ENCODE measurements around the gene NUDT19.

DNA sequence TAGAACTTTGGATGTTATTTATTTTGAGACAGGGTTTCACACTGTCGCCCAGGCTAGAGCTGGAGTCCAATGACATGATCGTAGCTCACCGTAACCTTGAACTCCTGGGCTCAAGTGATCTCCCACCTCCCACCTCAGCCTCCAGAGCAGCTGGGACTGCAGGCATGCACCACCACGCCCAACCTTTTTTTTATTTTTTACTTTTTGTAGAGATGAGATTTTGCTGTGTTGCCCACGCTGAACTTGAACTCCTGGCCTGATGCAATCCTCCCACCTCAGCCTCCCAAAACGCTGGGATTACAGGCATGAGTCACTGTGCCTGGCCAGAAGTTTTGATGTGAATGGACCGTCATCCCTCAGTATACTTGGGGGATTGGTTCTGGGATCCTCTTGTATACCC lies 30.3 kb upstream of the NUDT19 start:
- TF ChIP-seq, protein P1, sequence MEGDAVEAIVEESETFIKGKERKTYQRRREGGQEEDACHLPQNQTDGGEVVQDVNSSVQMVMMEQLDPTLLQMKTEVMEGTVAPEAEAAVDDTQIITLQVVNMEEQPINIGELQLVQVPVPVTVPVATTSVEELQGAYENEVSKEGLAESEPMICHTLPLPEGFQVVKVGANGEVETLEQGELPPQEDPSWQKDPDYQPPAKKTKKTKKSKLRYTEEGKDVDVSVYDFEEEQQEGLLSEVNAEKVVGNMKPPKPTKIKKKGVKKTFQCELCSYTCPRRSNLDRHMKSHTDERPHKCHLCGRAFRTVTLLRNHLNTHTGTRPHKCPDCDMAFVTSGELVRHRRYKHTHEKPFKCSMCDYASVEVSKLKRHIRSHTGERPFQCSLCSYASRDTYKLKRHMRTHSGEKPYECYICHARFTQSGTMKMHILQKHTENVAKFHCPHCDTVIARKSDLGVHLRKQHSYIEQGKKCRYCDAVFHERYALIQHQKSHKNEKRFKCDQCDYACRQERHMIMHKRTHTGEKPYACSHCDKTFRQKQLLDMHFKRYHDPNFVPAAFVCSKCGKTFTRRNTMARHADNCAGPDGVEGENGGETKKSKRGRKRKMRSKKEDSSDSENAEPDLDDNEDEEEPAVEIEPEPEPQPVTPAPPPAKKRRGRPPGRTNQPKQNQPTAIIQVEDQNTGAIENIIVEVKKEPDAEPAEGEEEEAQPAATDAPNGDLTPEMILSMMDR (optimal IDR thresholded peaks at IDR 0.05 in 1 of 3, IDR thresholded peaks at IDR 0.05 in 1 of 3, conservative IDR thresholded peaks at IDR 0.05 in 1 of 3; ENCODE audit: extremely low read depth in 1 of 3, insufficient read depth in 2 of 3, low read length in 3 of 3), result no peak
- TF ChIP-seq EZH2 (IDR thresholded peaks at IDR 0.05; ENCODE audit: low read length), result no peak

Measured in keratinocyte (primary cell).